DMS 273 (cell line): ENCODE measurements around the gene GTSE1.
"Not testable (repeated sequence)": the region's sequence is repeated elsewhere in the genome, so short reads cannot be mapped to it uniquely, and the experiment has no call there.

Source experiments
- DNase-seq: peaks from one replicate; lab custom pipeline; 2025; ENCODE audit not compliant: unreplicated experiment; lab: John Stamatoyannopoulos, UW

GTSE1 gene

GRCh38 chr22:46292173-46292572 is 4.5 kb upstream of the GTSE1 start:
- DNase-seq: no peak

- DNase-seq: no peak
Observed at GRCh38 chr22:46292732-46293131, 3.9 kb upstream of the GTSE1 start.

GRCh38 chr22:46293577-46294260 is 3.0 kb upstream of the GTSE1 start:
- no peak for DNase-seq

- DNase-seq: no peak
Observed at GRCh38 chr22:46294784-46295183, 1.9 kb upstream of the GTSE1 start.

GRCh38 chr22:46295277-46295971 is 1.2 kb upstream of the GTSE1 start:
- no peak for DNase-seq

GRCh38 chr22:46297151-46297812 is 612 bp downstream of the GTSE1 start:
- peak; percentile 62 for DNase-seq

- no peak for DNase-seq
Observed at GRCh38 chr22:46299101-46299500, 2.4 kb downstream of the GTSE1 start.

- DNase-seq: no peak
Observed at GRCh38 chr22:46300491-46300890, 3.8 kb downstream of the GTSE1 start.

- no peak for DNase-seq
Observed at GRCh38 chr22:46303347-46303965, 6.8 kb downstream of the GTSE1 start.

- DNase-seq: no peak
Observed at GRCh38 chr22:46308283-46308988, 11.8 kb downstream of the GTSE1 start.

GRCh38 chr22:46309526-46310085 is 12.9 kb downstream of the GTSE1 start:
- no peak for DNase-seq

- DNase-seq: no peak
Observed at GRCh38 chr22:46312056-46312455, 15.4 kb downstream of the GTSE1 start.

- not testable (repeated sequence) for DNase-seq
Observed at GRCh38 chr22:46312848-46313247, 16.2 kb downstream of the GTSE1 start.

GRCh38 chr22:46315976-46316375 is 19.3 kb downstream of the GTSE1 start:
- DNase-seq: no peak

GRCh38 chr22:46317646-46318045 is 21.0 kb downstream of the GTSE1 start:
- no peak for DNase-seq

- no peak for DNase-seq
Observed at GRCh38 chr22:46318576-46318975, 21.9 kb downstream of the GTSE1 start.

GRCh38 chr22:46319319-46319718 is 22.6 kb downstream of the GTSE1 start:
- DNase-seq: no peak

GRCh38 chr22:46320166-46320710 is 23.6 kb downstream of the GTSE1 start:
- no peak for DNase-seq

GRCh38 chr22:46320716-46321386 is 24.2 kb downstream of the GTSE1 start:
- DNase-seq: no peak

GRCh38 chr22:46322711-46323110 is 26.0 kb downstream of the GTSE1 start:
- no peak for DNase-seq
